K562 (cell line): ENCODE results near the gene AHCY. TPM values are rescaled to one million over a fixed set of nuclear protein-coding genes. Genes with fewer than 3 reads are reported as not detected.

Experiments
- ATAC-seq: fragments of 200-7000 bp; cut with Tn5 transposase; 3 replicates; pipeline ENCODE4 v1.9.1; 2020; ENCODE audit warnings: moderate library complexity
- BruUV-seq: library from RNA; stranded (reverse); fragments of 400-500 nt; replicated peaks from 2 replicates; lab custom pipeline; 2021; lab: Mats Ljungman, UMichigan
- CTCF ChIA-PET: fragments of 300-600 bp; formaldehyde crosslinking; extraction: SDS; loops from one replicate; lab custom pipeline; 2021; ENCODE audit warnings: low intra/inter-chr PET ratio; lab: Yijun Ruan, JAX
- POLR2A ChIA-PET: fragments of 300-600, 350-650 bp; sonication (Branson Sonifier 250); formaldehyde crosslinking; extraction: SDS; loops from one replicate; lab custom pipeline; 2021; ENCODE audit warnings: antibody characterized with exemption, inconsistent platforms; lab: Yijun Ruan, JAX
- DNase-seq, 4 experiments: peaks; one replicate each; pipeline versions ENCODE4 v3.0.0 to v3.0.0-alpha.2; 2011 to 2018; ENCODE audit warnings: low spot score in 3 of 4, mixed read lengths in 3 of 4; ENCODE audit errors: extremely low read depth in 1 of 4
- FAIRE-seq: peaks from 2 replicates; lab custom pipeline; 2011; peaks lifted over from hg19 to GRCh38; lab: Jason Lieb, UNC
- H2AFZ ChIP-seq: 2 replicates; pipeline ENCODE4 v1.6.0; 2011; ENCODE audit warnings: low read depth, low read length, control low read depth, inconsistent platforms
- H3K27ac ChIP-seq: fragments of 200-600 bp; 3 replicates; pipeline ENCODE4 v1.8.0; 2011; ENCODE audit warnings: low read depth, mild to moderate bottlenecking, control low read depth, inconsistent platforms, low read length, moderate library complexity, mixed read lengths; ENCODE audit errors: extremely low read depth
- H3K27me3 ChIP-seq, 2 experiments: fragments of 300-600 bp in 1 of 2; 2 replicates in 1 of 2; 3 replicates in 1 of 2; pipeline versions ENCODE4 v1.6.0 to v1.8.0; 2011; ENCODE audit warnings: inconsistent platforms in 2 of 2, low read length in 2 of 2, mild to moderate bottlenecking in 1 of 2, mixed read lengths in 1 of 2, moderate library complexity in 1 of 2; ENCODE audit not compliant: control insufficient read depth in 2 of 2, insufficient read depth in 2 of 2
- H3K36me3 ChIP-seq: fragments of 300-600 bp; 3 replicates; pipeline ENCODE4 v1.8.0; 2011; ENCODE audit warnings: mild to moderate bottlenecking, low read length, inconsistent platforms; ENCODE audit not compliant: control insufficient read depth, insufficient read depth
- H3K4me1 ChIP-seq, 2 experiments: fragments of 200-600 bp in 1 of 2; replicated peaks in 1 of 2; 2 replicates in 1 of 2; 3 replicates in 1 of 2; pipeline versions ENCODE4 v1.5.1 to v1.8.0; 2011; ENCODE audit warnings: inconsistent platforms in 2 of 2, low read length in 2 of 2, mild to moderate bottlenecking in 1 of 2, mixed read lengths in 1 of 2, moderate library complexity in 1 of 2; ENCODE audit not compliant: control insufficient read depth in 2 of 2, insufficient read depth in 2 of 2
- H3K4me2 ChIP-seq: 2 replicates; pipeline ENCODE4 v1.6.1; 2011; ENCODE audit warnings: low read length, control low read depth, inconsistent platforms, mixed read lengths; ENCODE audit not compliant: insufficient read depth
- H3K4me3 ChIP-seq: fragments of 200-600 bp; sonication (generic), shearing (Covaris generic); 2 replicates; pipeline ENCODE4 v1.5.1; 2016; ENCODE audit warnings: control low read depth, inconsistent platforms
- H3K79me2 ChIP-seq: fragments of 200-600 bp; 3 replicates; pipeline ENCODE4 v1.8.0; 2011; ENCODE audit warnings: low read length, inconsistent platforms; ENCODE audit not compliant: control insufficient read depth, insufficient read depth
- H3K9ac ChIP-seq, 2 experiments: 2 replicates each; pipeline versions ENCODE4 v1.6.0 to v1.6.1; 2011; ENCODE audit warnings: low read depth in 2 of 2, low read length in 2 of 2, control low read depth in 1 of 2, inconsistent platforms in 1 of 2, mild to moderate bottlenecking in 1 of 2, mixed read lengths in 1 of 2; ENCODE audit not compliant: insufficient read depth in 1 of 2
- H3K9me1 ChIP-seq: one replicate; pipeline ENCODE4 v1.6.0; 2011; ENCODE audit warnings: inconsistent platforms, mild to moderate bottlenecking, low read length, moderate library complexity; ENCODE audit not compliant: control insufficient read depth, insufficient read depth
- H3K9me3 ChIP-seq: replicated peaks from 2 replicates; pipeline ENCODE4 v1.5.1; 2011; ENCODE audit warnings: low read depth, low read length, inconsistent platforms; ENCODE audit not compliant: control insufficient read depth, insufficient read depth
- H4K20me1 ChIP-seq: replicated peaks from 2 replicates; pipeline ENCODE4 v1.6.1; 2011; ENCODE audit warnings: low read length, inconsistent platforms, mixed read lengths; ENCODE audit not compliant: control insufficient read depth, insufficient read depth
- CBX3 ChIP-seq, 2 experiments: IDR thresholded peaks; 1 replicate in 1 of 2; 2 replicates in 1 of 2; pipeline ENCODE4 v1.6.1; 2012; ENCODE audit warnings: inconsistent platforms in 2 of 2, low read length in 2 of 2, borderline replicate concordance in 1 of 2, control low read depth in 1 of 2
- MAFK ChIP-seq: IDR thresholded peaks from 2 replicates; pipeline ENCODE4 v1.6.1; 2011; ENCODE audit warnings: low read length, improper control_type of control experiment
- NCOA1 ChIP-seq: fragments of 450-650 bp; IDR thresholded peaks from 2 replicates; pipeline ENCODE4 v1.6.1; 2016; ENCODE audit warnings: low read depth
- NCOA2 ChIP-seq, 2 experiments: fragments of 450-650 bp; IDR thresholded peaks; 2 replicates each; pipeline ENCODE4 v1.6.1; 2018; ENCODE audit warnings: mild to moderate bottlenecking in 2 of 2, moderate library complexity in 1 of 2; ENCODE audit not compliant: partially characterized antibody in 2 of 2
- NCOA4 ChIP-seq: fragments of 450-650 bp; IDR thresholded peaks from 2 replicates; pipeline ENCODE4 v1.6.1; 2018; ENCODE audit warnings: mild to moderate bottlenecking; ENCODE audit not compliant: partially characterized antibody
- ZNF347 ChIP-seq: fragments of 450-650 bp; formaldehyde crosslinking; IDR thresholded peaks from 2 replicates; pipeline ENCODE4 v1.4.0; 2020; ENCODE audit warnings: low read depth, mild to moderate bottlenecking, moderate library complexity
- ZNF511 ChIP-seq: sonication (generic); formaldehyde crosslinking; IDR thresholded peaks from 2 replicates; pipeline ENCODE4 v1.8.0; 2022; ENCODE audit warnings: mild to moderate bottlenecking, missing genetic modification reagents
- WGBS: fragments of 100-300 bp; shearing (Covaris generic); methylation state at CpG from one replicate; pipeline ENCODE4 v1.1.6; 2016; ENCODE audit warnings: low coverage, mixed read lengths; ENCODE audit not compliant: insufficient coverage; ENCODE audit errors: missing lambda C conversion rate; 5-methylcytosine and 5-hydroxymethylcytosine counted together
- in situ Hi-C: fragments of 300-500 bp; cut with MboI; formaldehyde crosslinking; loops from 4 replicates; pipeline ENCODE4 v1.15.0; 2018; ENCODE audit warnings: inconsistent platforms, mixed read lengths
- intact Hi-C: fragments of 100-400 bp; cut with micrococcal nuclease; formaldehyde crosslinking; loops from 2 replicates; pipeline ENCODE4 v1.14.2; 2022
- polyA plus RNA-seq, 8 experiments: library from polyadenylated mRNA; depleted of rRNA in 4 of 8; stranded (reverse) in 5 of 8; unstranded in 3 of 8; fragments of >200 nt; fragmentation: Nextera tagmentation in 2 of 8; fragmentation: Illumina TruSeq in 1 of 8; extraction: Ambion mirVana in 2 of 8; extraction: Trizol in 1 of 8; gene quantifications; 2 replicates each; pipeline versions ENCODE4 v1.2.1 to v1.2.3, GENCODE V29; 2011 to 2014; ENCODE audit warnings: inconsistent platforms in 1 of 8, missing spikeins in 1 of 8
- total RNA-seq, 7 experiments: library from RNA; depleted of rRNA in 6 of 7; stranded (reverse); fragments of >200 nt in 6 of 7; fragmentation: Illumina TruSeq in 2 of 7; extraction: Trizol in 2 of 7; gene quantifications; 2 replicates each; pipeline versions ENCODE4 v1.2.1 to v1.2.3, GENCODE V29; 2011 to 2021; ENCODE audit warnings: low replicate concordance in 1 of 7

Gene AHCY
- total and polyA plus RNA-seq, 9 of the 15 experiments (the other 6 are each of a cell fraction or from before 2014, with no cell fraction given), result 82.5 to 269 (median 190) TPM

GRCh38 chr20:34333786-34334185 lies 30.6 kb upstream of the AHCY start:
- Histone ChIP-seq H3K79me2 (no peaks in the 10 kb centered on the region), H3K4me1 (peaks cover 0 to 6% of the 10 kb centered on the region in 2 experiments; a peak in 3 of 5 replicates), H4K20me1 (no peaks in the 10 kb centered on the region), H3K9me3 (no peaks in the 10 kb centered on the region; the same call in 1 of the 2 replicates), H3K27ac (no peak overlapping the region), H3K4me2 (no peak overlapping the region), H3K9me1 (no peaks in the 10 kb centered on the region), H3K36me3 (no peaks in the 10 kb centered on the region), H3K27me3 (no peaks in the 10 kb centered on the region), H3K4me3 (no peak overlapping the region), H2AFZ (no peak overlapping the region), H3K9ac (no peak overlapping the region)
- BruUV-seq, result no TSS peak
- FAIRE-seq (no peak), ATAC-seq (no peak), DNase-seq (no peak)
- TF ChIP-seq MAFK, result no peak
- TF ChIP-seq ZNF511 (CRISPR knock-in tag), result no peak
- no peak for TF ChIP-seq NCOA1
- TF ChIP-seq NCOA2 (IDR thresholded peaks at IDR 0.05; ENCODE audit: partially characterized antibody in 2 of 2), result no peak
- TF ChIP-seq NCOA4, result no peak
- TF ChIP-seq ZNF347 (CRISPR knock-in tag), result no peak
- no peak for TF ChIP-seq CBX3 (IDR thresholded peaks at IDR 0.05; ENCODE audit: borderline replicate concordance in 1 of 2, low read length in 2 of 2)
- ChIA-PET POLR2A (interaction anchor here (0.6 kb wide), 1 partner anchor 77 kb away, joined by 3 read pairs; no protein-coding TSS in a partner anchor), CTCF (no interaction called here)
- intact Hi-C loops, result no loop called here
- WGBS, result 87% methylated on average over 4 of the region's 4 CpGs
- in situ Hi-C loops, result no loop called here
